Liver (tissue), 9 donors: ENCODE results near the gene UNC5B. TPM values are rescaled to one million over a fixed set of nuclear protein-coding genes. Genes with fewer than 3 reads are reported as not detected.

ENCODE experiments used
- DNase-seq: peaks from one replicate; pipeline ENCODE4 v3.0.0-alpha.2; 2017; ENCODE audit warnings: low spot score
- H3K27ac ChIP-seq, 2 donors: one replicate each; pipeline ENCODE4 v1.7.0; 2013; ENCODE audit warnings: inconsistent platforms in 2 of 2, low read length in 2 of 2, control low read depth in 1 of 2, low read depth in 1 of 2, mild to moderate bottlenecking in 1 of 2
- H3K27me3 ChIP-seq, 4 donors: one replicate each; pipeline versions ENCODE4 v1.6.1 to v1.7.0; 2013; ENCODE audit warnings: low read length in 3 of 4, inconsistent platforms in 1 of 4, mild to moderate bottlenecking in 1 of 4, moderate library complexity in 1 of 4; ENCODE audit not compliant: control insufficient read depth in 4 of 4, insufficient read depth in 4 of 4
- H3K36me3 ChIP-seq, 4 donors: one replicate each; pipeline versions ENCODE4 v1.6.1 to v1.7.0; 2013; ENCODE audit warnings: low read length in 3 of 4, mild to moderate bottlenecking in 3 of 4, low read depth in 1 of 4, moderate library complexity in 1 of 4; ENCODE audit not compliant: control insufficient read depth in 4 of 4, insufficient read depth in 3 of 4
- H3K4me1 ChIP-seq, 4 donors: one replicate each; pipeline versions ENCODE4 v1.6.1 to v1.7.0; 2013; ENCODE audit warnings: low read length in 3 of 4, mild to moderate bottlenecking in 3 of 4, moderate library complexity in 1 of 4; ENCODE audit not compliant: control insufficient read depth in 4 of 4, insufficient read depth in 4 of 4
- H3K4me3 ChIP-seq, 3 donors: one replicate each; pipeline versions ENCODE4 v1.6.1 to v1.7.0; 2013; ENCODE audit warnings: low read length in 3 of 3, control low read depth in 1 of 3, low read depth in 1 of 3, mild to moderate bottlenecking in 1 of 3
- H3K9ac ChIP-seq, 2 donors: one replicate each; pipeline ENCODE4 v1.7.0; 2013; ENCODE audit warnings: low read length in 2 of 2, mild to moderate bottlenecking in 2 of 2, moderate library complexity in 2 of 2, control low read depth in 1 of 2, low read depth in 1 of 2
- H3K9me3 ChIP-seq, 4 donors: one replicate each; pipeline versions ENCODE4 v1.6.1 to v1.7.0; 2013; ENCODE audit warnings: low read length in 3 of 4; ENCODE audit not compliant: control insufficient read depth in 4 of 4
- ATF3 ChIP-seq: IDR thresholded peaks from 2 replicates; pipeline ENCODE4 v1.6.1; 2016; ENCODE audit warnings: antibody characterized with exemption
- CTCF ChIP-seq: fragments of 150-350 bp; IDR thresholded peaks from 2 replicates; pipeline ENCODE4 v1.5.1; 2017; ENCODE audit warnings: improper control_type of control experiment, low read depth, low read length; ENCODE audit not compliant: missing input control
- EGR1 ChIP-seq, 2 donors: IDR thresholded peaks; 2 replicates each; pipeline ENCODE4 v1.6.1; 2016 to 2018; ENCODE audit warnings: antibody characterized with exemption in 2 of 2, low read depth in 2 of 2
- FOXA2 ChIP-seq: IDR thresholded peaks from 2 replicates; pipeline ENCODE4 v1.6.1; 2016; ENCODE audit warnings: antibody characterized with exemption
- GABPA ChIP-seq, 2 donors: IDR thresholded peaks in 1 of 2; conservative IDR thresholded peaks in 1 of 2; 2 replicates each; pipeline ENCODE4 v1.6.1; 2016; ENCODE audit warnings: antibody characterized with exemption in 2 of 2, mild to moderate bottlenecking in 1 of 2, moderate library complexity in 1 of 2
- HNF4A ChIP-seq, 2 donors: conservative IDR thresholded peaks; 2 replicates each; pipeline ENCODE4 v1.6.1; 2016; ENCODE audit warnings: antibody characterized with exemption in 2 of 2, mild to moderate bottlenecking in 2 of 2
- HNF4G ChIP-seq: IDR thresholded peaks from 2 replicates; pipeline ENCODE4 v1.6.1; 2016; ENCODE audit warnings: antibody characterized with exemption
- NR2F2 ChIP-seq: IDR thresholded peaks from 2 replicates; pipeline ENCODE4 v1.6.1; 2016; ENCODE audit warnings: antibody characterized with exemption
- RAD21 ChIP-seq, 2 donors: IDR thresholded peaks; 2 replicates each; pipeline ENCODE4 v1.6.1; 2016; ENCODE audit warnings: antibody characterized with exemption in 2 of 2, mild to moderate bottlenecking in 2 of 2
- RXRA ChIP-seq, 2 donors: IDR thresholded peaks; 2 replicates each; pipeline ENCODE4 v1.6.1; 2017 to 2018; ENCODE audit warnings: antibody characterized with exemption in 2 of 2, mild to moderate bottlenecking in 1 of 2
- SP1 ChIP-seq: IDR thresholded peaks from 2 replicates; pipeline ENCODE4 v1.6.1; 2018; ENCODE audit warnings: antibody characterized with exemption, mild to moderate bottlenecking
- TAF1 ChIP-seq: conservative IDR thresholded peaks from 2 replicates; pipeline ENCODE4 v1.6.1; 2016; ENCODE audit warnings: antibody characterized with exemption, mild to moderate bottlenecking
- YY1 ChIP-seq: IDR thresholded peaks from 2 replicates; pipeline ENCODE4 v1.6.1; 2016; ENCODE audit warnings: antibody characterized with exemption, mild to moderate bottlenecking
- WGBS: extraction: QIAGEN DNeasy Blood & Tissue Kit; methylation state at CpG from one replicate; pipeline ENCODE4 v1.1.7; 2013; 5-methylcytosine and 5-hydroxymethylcytosine counted together
- polyA plus RNA-seq, 2 donors: library from polyadenylated mRNA; stranded (reverse) in 1 of 2; unstranded in 1 of 2; fragments of 200-250 nt in 1 of 2; fragments of >200 nt in 1 of 2; fragmentation: Nextera tagmentation in 1 of 2; extraction: Ambion mirVana in 1 of 2; gene quantifications; one replicate each; pipeline versions ENCODE4 v1.2.1 to v1.2.3, GENCODE V29; 2013 to 2015
- total RNA-seq, 2 donors: library from RNA; depleted of rRNA; stranded (reverse); fragments of >200 nt; gene quantifications; one replicate each; pipeline ENCODE4 v1.2.3, GENCODE V29; 2014
- TF ChIP-seq, protein P1 (sequence below): IDR thresholded peaks from 2 replicates; pipeline ENCODE4 v1.6.1; 2016; ENCODE audit warnings: antibody characterized with exemption
- TF ChIP-seq, protein P2 (sequence below): IDR thresholded peaks from 2 replicates; pipeline ENCODE4 v1.6.1; 2016; ENCODE audit warnings: antibody characterized with exemption
- TF ChIP-seq, protein P3 (sequence below): IDR thresholded peaks from 2 replicates; pipeline ENCODE4 v1.6.1; 2016; ENCODE audit warnings: antibody characterized with exemption, mild to moderate bottlenecking
- donor health status: healthy.
- donor health status: healthy.
- donor health status: healthy.
- donor health status: healthy.
- donor health status: healthy.

Gene UNC5B
- total and polyA plus RNA-seq, 4 donors: 0.56 to 1.8 (median 1.3) TPM

DNA sequence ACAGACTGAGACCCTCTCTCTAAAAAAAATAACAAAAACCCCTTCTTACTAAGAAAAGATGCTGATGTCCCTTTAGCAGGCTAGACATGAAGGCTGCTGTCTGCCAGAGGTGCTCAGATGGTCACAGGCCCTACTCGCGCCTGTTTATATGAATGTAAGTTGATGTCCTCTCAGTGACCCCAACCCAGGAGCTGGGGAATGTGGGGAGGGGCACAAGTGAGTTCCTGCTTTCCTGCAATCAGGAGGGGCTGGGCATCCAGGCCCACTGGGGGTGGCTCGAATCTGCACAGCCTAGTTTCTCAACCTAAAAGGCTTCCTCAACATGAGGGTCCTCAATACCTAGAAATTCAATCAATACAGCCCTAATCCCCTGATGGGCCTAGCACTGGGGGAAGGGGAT lies 94.6 kb downstream of the UNC5B start:
- no peak overlapping the region for H3K4me3 ChIP-seq
- H3K9ac ChIP-seq: no peak overlapping the region
- no peak for TF ChIP-seq SP1
- TF ChIP-seq ATF3: no peak
- TF ChIP-seq CTCF: no peak
- TF ChIP-seq HNF4A (conservative IDR thresholded peaks at IDR 0.05): no peak
- no peak for TF ChIP-seq GABPA (IDR thresholded peaks at IDR 0.05 in 1 of 2, conservative IDR thresholded peaks at IDR 0.05 in 1 of 2)
- no peak for TF ChIP-seq FOXA2
- no peak for TF ChIP-seq RAD21 (IDR thresholded peaks at IDR 0.05)
- no peak for TF ChIP-seq TAF1
- TF ChIP-seq NR2F2: no peak
- TF ChIP-seq YY1: no peak
- TF ChIP-seq RXRA (IDR thresholded peaks at IDR 0.05): no peak
- TF ChIP-seq, protein P1, sequence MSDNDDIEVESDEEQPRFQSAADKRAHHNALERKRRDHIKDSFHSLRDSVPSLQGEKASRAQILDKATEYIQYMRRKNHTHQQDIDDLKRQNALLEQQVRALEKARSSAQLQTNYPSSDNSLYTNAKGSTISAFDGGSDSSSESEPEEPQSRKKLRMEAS: no peak
- no peak for TF ChIP-seq EGR1 (IDR thresholded peaks at IDR 0.05; ENCODE audit: low read depth in 2 of 2)
- no peak for TF ChIP-seq HNF4G
- no peaks in the 10 kb centered on the region for H3K9me3 ChIP-seq
- H3K27me3 ChIP-seq: no peaks in the 10 kb centered on the region
- H3K36me3 ChIP-seq: no peaks in the 10 kb centered on the region
- peak overlapping the region in 1 of 2 donors; percentile 17 for H3K27ac ChIP-seq
- DNase-seq: no peak
- peaks cover 9 to 25% (median 18%) of the 10 kb centered on the region in 4 donors for H3K4me1 ChIP-seq
- 83% methylated on average over 3 of the region's 3 CpGs for WGBS

- TF ChIP-seq SP1 (peak; percentile 28), HNF4A (conservative IDR thresholded peaks at IDR 0.05) (peak; percentile 79 to 91), FOXA2 (peak; percentile 25), TAF1 (no peak), RXRA (IDR thresholded peaks at IDR 0.05) (peak in 1 of 2 donors; percentile 77)
- TF ChIP-seq, protein P2, sequence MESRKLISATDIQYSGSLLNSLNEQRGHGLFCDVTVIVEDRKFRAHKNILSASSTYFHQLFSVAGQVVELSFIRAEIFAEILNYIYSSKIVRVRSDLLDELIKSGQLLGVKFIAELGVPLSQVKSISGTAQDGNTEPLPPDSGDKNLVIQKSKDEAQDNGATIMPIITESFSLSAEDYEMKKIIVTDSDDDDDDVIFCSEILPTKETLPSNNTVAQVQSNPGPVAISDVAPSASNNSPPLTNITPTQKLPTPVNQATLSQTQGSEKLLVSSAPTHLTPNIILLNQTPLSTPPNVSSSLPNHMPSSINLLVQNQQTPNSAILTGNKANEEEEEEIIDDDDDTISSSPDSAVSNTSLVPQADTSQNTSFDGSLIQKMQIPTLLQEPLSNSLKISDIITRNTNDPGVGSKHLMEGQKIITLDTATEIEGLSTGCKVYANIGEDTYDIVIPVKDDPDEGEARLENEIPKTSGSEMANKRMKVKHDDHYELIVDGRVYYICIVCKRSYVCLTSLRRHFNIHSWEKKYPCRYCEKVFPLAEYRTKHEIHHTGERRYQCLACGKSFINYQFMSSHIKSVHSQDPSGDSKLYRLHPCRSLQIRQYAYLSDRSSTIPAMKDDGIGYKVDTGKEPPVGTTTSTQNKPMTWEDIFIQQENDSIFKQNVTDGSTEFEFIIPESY: no peak
- TF ChIP-seq, protein P1: peak; percentile 57
- TF ChIP-seq, protein P3, sequence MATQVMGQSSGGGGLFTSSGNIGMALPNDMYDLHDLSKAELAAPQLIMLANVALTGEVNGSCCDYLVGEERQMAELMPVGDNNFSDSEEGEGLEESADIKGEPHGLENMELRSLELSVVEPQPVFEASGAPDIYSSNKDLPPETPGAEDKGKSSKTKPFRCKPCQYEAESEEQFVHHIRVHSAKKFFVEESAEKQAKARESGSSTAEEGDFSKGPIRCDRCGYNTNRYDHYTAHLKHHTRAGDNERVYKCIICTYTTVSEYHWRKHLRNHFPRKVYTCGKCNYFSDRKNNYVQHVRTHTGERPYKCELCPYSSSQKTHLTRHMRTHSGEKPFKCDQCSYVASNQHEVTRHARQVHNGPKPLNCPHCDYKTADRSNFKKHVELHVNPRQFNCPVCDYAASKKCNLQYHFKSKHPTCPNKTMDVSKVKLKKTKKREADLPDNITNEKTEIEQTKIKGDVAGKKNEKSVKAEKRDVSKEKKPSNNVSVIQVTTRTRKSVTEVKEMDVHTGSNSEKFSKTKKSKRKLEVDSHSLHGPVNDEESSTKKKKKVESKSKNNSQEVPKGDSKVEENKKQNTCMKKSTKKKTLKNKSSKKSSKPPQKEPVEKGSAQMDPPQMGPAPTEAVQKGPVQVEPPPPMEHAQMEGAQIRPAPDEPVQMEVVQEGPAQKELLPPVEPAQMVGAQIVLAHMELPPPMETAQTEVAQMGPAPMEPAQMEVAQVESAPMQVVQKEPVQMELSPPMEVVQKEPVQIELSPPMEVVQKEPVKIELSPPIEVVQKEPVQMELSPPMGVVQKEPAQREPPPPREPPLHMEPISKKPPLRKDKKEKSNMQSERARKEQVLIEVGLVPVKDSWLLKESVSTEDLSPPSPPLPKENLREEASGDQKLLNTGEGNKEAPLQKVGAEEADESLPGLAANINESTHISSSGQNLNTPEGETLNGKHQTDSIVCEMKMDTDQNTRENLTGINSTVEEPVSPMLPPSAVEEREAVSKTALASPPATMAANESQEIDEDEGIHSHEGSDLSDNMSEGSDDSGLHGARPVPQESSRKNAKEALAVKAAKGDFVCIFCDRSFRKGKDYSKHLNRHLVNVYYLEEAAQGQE: peak; percentile 25
- 29% methylated on average over 8 of the region's 8 CpGs for WGBS
- DNase-seq: peak; percentile 49
Observed at GRCh38 chr10:71307469-71308085, 95.2 kb downstream of the UNC5B start.

More at GRCh38 chr10:71307469-71308085, 95.2 kb downstream of the UNC5B start:
- peak overlapping the region in 1 of 2 donors; percentile 17 for H3K27ac ChIP-seq
- H3K4me3 ChIP-seq: no peak overlapping the region
- H3K36me3 ChIP-seq: no peaks in the 10 kb centered on the region
- H3K27me3 ChIP-seq: no peaks in the 10 kb centered on the region
- peaks cover 9 to 25% (median 18%) of the 10 kb centered on the region in 4 donors for H3K4me1 ChIP-seq
- H3K9ac ChIP-seq: no peak overlapping the region
- H3K9me3 ChIP-seq: no peaks in the 10 kb centered on the region
